HG03108 (cell line): ENCODE results near the gene MUC12.
"Not testable (repeated sequence)": the region's sequence is repeated elsewhere in the genome, so short reads cannot be mapped to it uniquely, and the experiment has no call there.

Experiments
- ATAC-seq: cut with Tn5 transposase; IDR thresholded peaks from one replicate; pipeline ENCODE4 v1.9.1; 2021; ENCODE audit warnings: moderate library complexity; ENCODE audit not compliant: unreplicated experiment

The MUC12 gene

DNA sequence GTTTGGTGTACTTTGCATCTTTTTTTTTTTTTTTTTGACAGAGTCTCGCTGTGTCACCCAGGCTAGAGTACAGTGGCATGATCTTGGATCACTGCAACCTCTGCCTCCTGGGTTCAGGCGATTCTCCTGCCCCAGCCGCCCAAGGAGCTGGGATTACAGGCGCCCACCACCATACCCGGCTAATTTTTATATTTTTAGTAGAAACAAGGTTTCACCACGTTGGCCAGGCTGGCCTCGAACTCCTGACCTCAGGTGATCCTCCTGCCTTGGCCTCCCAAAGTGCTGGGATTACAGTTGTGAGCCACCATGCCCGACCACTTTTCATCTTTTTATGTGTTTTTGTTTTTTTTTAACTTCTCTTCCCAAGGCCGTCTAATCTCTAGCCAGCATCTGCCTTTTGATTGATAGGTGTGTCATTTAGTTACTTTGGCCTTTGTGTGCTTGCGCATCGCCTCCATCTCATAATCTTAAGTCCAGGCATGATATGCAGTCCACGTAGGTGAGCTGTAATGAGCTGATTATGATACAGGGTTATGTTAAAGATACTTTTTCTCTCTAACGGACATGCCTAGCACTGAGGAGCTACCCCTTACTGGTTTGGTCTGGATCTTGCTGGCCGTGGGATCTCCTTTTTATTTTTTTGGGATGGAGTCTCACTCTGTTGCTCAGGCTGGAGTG, 15.0 kb downstream of the MUC12 start:
- not testable (repeated sequence) for ATAC-seq

DNA sequence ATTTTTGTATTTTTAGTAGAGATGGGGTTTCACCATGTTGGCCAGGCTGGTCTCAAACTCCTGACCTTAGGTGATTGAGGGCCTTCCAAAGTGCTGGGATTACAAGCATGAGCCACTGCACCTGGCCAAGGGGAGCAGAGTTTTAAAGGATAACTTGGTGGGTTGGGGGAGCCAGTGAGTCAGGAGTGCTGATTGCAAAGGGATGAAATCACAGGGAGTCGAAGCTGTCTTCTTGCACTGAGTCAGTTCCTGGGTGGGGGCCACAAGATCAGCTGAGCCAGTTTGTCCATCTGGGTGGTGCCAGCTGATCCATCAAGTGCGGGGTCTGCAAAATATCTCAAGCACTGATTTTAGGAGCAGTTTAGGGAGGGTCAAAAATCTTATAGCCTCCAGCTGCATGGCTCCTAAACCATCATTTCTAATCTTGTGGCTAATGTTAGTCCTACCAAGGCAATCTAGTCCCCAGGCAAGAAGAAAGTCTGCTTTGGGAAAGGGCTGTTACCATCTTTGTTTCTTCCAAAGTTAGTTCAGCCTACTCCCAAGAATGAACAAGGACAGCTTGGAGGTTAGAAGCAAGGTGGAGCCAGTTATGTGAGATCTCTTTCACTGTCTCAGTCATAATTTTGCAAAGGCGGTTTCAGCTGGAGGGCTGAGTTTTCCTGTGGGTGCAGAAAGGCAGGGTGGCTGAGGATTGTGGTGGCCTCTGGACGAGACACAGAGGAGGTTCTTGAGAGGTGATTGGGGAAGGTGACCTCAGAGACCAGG, 15.8 kb downstream of the MUC12 start:
- ATAC-seq, result not testable (repeated sequence)

DNA sequence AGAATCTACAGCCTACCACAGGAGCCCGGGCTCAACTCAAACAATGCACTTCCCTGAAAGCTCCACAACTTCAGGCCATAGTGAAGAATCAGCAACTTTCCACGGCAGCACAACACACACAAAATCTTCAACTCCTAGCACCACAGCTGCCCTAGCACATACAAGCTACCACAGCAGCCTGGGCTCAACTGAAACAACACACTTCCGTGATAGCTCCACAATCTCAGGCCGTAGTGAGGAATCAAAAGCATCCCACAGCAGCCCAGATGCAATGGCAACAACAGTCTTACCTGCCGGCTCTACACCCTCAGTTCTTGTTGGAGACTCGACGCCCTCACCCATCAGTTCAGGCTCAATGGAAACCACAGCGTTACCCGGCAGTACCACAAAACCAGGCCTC, 22.3 kb downstream of the MUC12 start:
- no peak for ATAC-seq

DNA sequence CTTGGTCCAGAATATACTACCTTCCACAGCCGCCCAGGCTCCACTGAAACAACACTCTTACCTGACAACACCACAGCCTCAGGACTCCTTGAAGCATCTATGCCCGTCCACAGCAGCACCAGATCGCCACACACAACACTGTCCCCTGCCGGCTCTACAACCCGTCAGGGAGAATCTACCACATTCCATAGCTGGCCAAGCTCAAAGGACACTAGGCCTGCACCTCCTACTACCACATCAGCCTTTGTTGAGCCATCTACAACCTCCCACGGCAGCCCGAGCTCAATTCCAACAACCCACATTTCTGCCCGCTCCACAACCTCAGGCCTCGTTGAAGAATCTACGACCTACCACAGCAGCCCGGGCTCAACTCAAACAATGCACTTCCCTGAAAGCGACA, 22.9 kb downstream of the MUC12 start:
- not testable (repeated sequence) for ATAC-seq

DNA sequence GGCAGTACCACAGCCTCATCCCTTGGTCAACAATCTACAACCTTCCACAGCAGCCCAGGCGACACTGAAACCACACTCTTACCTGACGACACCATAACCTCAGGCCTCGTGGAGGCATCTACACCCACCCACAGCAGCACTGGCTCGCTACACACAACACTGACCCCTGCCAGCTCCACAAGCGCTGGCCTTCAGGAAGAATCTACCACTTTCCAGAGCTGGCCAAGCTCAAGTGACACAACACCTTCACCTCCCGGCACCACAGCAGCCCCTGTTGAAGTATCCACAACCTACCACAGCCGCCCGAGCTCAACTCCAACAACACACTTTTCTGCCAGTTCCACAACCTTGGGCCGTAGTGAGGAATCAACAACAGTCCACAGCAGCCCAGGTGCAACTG, 25.3 kb downstream of the MUC12 start:
- ATAC-seq, result not testable (repeated sequence)

DNA sequence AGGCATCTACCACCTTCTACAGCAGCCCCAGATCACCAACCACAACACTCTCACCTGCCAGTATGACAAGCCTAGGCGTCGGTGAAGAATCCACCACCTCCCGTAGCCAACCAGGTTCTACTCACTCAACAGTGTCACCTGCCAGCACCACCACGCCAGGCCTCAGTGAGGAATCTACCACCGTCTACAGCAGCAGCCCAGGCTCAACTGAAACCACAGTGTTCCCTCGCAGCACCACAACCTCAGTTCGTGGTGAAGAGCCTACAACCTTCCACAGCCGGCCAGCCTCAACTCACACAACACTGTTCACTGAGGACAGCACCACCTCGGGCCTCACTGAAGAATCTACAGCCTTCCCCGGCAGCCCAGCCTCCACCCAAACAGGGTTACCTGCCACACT, 29.2 kb downstream of the MUC12 start:
- not testable (repeated sequence) for ATAC-seq

DNA sequence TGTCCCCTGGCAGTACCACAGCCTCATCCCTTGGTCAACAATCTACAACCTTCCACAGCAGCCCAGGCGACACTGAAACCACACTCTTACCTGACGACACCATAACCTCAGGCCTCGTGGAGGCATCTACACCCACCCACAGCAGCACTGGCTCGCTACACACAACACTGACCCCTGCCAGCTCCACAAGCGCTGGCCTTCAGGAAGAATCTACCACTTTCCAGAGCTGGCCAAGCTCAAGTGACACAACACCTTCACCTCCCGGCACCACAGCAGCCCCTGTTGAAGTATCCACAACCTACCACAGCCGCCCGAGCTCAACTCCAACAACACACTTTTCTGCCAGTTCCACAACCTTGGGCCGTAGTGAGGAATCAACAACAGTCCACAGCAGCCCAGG, 30.0 kb downstream of the MUC12 start:
- ATAC-seq, result not testable (repeated sequence)

DNA sequence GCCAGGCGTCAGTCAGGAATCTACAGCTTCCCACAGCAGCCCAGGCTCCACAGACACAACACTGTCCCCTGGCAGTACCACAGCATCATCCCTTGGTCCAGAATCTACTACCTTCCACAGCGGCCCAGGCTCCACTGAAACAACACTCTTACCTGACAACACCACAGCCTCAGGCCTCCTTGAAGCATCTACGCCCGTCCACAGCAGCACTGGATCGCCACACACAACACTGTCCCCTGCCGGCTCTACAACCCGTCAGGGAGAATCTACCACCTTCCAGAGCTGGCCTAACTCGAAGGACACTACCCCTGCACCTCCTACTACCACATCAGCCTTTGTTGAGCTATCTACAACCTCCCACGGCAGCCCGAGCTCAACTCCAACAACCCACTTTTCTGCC, 30.7 kb downstream of the MUC12 start:
- not testable (repeated sequence) for ATAC-seq

DNA sequence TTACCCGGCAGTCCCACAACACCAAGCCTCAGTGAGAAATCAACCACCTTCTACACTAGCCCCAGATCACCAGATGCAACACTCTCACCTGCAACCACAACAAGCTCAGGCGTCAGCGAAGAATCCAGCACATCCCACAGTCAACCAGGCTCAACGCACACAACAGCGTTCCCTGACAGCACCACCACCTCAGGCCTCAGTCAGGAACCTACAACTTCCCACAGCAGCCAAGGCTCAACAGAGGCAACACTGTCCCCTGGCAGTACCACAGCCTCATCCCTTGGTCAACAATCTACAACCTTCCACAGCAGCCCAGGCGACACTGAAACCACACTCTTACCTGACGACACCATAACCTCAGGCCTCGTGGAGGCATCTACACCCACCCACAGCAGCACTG, 33.0 kb downstream of the MUC12 start:
- ATAC-seq, result not testable (repeated sequence)

DNA sequence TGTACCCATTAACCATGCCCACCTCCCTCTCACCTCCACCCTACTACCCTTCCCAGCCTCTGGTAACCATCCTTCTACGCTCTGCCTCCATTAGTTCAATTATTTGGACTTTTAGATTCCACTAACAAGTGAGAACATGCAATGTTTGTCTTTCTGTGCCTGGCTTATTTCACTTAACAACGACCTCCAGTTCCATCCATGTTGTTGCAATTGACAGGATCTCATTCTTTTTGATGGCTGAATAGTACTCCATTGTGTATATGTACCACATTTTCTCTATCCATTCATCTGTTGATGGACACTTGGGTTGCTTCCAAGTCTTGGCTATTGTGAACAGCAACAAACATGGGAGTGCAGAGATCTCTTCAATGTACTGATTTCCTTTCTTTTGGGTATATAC, 38.0 kb downstream of the MUC12 start:
- ATAC-seq, result not testable (repeated sequence)

DNA sequence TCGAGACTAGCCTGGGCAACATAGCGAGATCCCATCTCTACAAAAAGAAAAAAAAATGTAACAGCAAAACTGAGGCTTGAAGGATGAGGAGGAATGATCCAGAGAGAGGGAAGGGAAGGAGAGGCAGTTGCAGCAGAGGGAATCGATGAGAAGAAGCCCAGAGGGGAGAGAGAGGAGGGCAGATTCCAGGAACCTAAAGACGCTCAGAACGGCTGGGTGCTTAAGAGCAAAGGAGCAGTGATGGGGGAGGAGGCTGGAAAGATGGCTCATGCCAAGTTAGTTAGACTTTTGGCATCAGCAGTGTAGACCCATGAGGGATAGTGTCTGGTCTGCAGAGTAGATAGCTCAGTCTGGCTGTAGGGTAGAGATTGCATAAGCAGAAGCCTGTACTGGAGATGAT, 40.3 kb downstream of the MUC12 start:
- ATAC-seq, result no peak

DNA sequence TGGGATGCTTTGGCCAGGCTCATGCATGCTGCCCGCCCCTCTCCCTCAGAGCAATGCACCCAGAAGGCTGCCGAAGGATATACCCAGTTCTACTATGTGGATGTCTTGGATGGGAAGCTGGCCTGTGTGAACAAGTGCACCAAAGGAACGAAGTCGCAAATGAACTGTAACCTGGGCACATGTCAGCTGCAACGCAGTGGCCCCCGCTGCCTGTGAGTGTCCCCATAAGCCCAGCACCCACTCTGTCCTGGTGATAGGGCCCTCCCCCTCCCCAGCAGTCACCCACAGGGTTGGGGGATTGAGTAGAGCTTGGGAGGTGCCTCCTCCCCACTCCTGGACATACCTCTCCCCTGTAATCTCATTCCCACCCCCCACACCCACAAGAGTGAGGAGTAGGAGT, 43.6 kb downstream of the MUC12 start:
- ATAC-seq, result no peak

DNA sequence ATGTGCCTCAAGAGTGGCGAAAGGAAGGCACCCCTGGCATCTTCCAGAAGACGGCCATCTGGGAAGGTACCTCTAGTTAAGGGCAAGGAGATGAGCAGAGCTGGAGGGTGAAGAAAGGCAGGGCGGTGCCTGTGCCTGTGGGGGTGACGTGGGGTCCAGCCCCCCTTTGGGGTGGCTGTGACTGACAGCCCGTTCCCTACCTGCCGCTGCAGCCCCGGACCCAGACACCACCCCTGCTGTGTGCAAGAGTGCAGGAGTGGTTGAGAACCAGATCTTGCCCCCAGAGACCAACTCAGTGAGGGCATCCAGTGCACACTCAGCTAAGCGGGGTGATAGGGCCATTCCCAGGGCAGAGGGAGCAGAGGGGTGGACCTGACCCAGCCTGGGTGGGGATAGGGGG, 46.3 kb downstream of the MUC12 start:
- ATAC-seq, result no peak

DNA sequence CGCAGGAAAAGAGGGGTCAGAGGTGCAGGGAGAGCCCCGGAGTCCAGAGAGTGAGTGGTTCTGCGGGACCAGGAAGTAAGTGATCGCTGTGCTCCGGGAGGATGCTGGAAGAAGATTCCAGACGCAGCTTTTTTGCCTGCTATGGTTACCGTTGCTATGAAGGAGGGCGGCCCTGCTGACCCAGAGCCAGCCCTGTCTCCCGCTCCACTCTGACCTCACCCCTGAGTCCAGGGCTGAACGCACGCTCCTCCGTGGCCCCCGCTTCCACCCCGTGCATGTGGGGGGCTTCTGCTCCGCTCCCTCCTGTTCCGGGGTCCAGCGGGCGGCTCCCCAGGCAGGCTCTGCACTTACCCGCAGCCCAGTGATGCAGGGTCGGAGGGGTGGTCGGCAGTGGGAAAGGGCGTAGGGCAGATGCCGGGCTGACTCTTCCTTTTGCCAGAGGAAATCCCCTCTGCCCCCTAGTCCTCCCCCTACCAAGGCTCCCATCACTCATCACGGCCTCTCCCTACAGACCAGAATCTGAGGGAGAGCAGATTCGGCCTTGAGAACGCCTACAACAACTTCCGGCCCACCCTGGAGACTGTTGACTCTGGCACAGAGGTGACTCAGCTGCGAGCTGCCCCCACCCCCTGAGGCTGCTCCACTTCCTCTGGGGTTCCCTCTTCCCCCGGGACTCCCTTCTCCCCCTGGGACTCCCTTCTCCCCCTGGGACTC, 47.9 kb downstream of the MUC12 start:
- peak; percentile 77 for ATAC-seq

DNA sequence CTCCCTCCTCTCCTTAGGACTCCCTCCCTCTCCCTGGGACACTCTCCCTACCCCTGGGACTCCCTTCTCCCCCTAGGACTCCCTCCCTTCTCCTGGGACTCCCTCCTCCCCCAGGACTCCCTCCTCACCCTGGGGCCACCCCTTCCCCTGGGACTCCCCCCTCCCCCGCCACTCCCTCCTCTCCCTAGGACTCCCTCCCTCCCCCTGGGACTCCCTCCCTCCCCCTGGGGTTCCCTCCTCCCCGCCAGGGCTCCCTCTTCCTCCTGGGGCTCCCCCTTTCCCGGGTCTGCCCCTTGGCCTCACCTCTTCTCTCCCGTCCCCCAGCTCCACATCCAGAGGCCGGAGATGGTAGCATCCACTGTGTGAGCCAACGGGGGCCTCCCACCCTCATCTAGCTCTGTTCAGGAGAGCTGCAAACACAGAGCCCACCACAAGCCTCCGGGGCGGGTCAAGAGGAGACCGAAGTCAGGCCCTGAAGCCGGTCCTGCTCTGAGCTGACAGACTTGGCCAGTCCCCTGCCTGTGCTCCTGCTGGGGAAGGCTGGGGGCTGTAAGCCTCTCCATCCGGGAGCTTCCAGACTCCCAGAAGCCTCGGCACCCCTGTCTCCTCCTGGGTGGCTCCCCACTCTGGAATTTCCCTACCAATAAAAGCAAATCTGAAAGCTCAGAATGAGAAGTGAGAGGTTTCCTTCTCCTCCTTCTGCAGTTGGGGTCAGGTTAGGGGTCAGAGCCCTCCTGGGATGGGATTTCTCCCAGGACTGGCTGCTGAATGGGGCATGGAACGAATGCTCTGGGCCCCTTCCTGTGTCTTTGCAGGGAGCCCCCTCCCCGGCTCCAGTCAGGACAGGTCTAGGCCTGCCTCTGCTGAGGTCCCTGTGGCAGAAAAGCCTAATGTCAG, 49.2 kb downstream of the MUC12 start:
- no peak for ATAC-seq

DNA sequence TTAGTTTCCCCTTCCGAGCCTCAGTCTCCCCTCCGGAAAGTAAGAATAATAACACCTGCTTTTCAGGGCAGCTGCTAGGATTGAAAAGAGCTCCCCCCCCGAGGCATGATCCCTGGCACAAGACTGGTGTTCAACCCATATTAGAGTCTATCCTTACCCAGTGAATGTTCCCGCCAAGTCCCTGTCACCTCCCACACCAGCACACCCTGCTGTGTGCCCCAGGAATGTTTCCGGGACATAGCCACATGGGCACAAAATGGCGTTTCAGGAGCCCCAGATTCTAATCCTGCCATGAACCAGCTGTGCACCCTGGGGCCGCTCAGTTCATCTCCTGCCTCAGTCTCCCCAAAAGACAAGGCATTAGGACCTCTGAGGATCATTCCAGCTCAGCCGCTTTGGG, 51.1 kb downstream of the MUC12 start:
- no peak for ATAC-seq

DNA sequence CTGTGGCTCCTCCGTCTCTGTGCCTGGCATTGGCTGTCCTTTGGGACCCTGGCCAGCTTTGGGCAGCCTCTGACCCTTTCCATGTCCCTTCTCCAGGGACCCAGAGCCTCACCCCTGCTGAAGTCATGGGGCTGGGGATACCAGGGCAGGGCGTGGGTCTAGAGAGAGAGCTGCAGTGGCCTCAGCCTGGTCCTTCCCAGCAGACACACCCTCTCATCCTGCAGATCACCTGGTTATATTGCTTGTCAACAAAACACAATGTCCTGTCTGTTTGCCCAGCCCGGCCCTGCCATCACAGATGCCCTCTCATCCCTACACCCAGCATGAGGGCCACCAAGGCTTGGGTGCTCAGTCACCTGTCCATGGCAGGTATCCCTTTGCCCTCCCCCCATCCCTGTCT, 52.3 kb downstream of the MUC12 start:
- ATAC-seq, result no peak

DNA sequence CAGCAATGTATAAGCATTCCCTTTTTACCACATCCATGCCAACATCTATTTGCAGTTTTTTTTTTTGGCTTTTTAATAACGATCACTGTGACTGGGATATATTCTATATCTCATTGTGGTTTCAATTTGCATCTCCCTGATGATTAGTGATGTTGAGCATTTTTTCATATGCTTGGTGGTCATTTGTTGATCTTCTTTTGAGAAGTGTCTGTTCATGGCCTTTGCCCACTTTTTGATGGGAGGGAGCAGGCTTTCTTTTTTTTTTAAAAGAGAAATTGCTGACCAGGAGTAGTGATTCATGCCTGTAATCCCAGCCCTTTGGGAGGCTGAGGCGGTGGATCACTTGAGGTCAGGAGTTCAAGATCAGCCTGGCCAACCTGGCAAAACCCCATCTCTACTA, 54.5 kb downstream of the MUC12 start:
- no peak for ATAC-seq

DNA sequence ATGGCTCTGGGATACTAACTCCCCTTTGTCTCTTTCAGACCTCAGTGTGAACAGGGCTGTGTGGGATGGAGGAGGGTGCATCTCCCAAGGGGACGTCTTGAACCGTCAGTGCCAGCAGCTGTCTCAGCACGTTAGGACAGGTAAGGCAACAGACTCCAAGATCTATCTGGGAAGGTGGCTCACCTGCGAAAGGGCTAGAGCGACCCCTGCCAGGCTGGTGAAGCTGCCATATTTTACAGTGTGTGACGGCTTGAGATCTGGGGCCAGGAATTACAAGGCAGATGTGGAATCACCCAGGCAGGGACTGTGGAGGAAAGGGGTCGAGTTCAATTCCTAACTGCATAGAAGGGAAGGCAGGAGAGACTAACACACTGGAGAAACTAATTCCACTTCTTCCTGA, 61.7 kb downstream of the MUC12 start:
- ATAC-seq, result no peak

DNA sequence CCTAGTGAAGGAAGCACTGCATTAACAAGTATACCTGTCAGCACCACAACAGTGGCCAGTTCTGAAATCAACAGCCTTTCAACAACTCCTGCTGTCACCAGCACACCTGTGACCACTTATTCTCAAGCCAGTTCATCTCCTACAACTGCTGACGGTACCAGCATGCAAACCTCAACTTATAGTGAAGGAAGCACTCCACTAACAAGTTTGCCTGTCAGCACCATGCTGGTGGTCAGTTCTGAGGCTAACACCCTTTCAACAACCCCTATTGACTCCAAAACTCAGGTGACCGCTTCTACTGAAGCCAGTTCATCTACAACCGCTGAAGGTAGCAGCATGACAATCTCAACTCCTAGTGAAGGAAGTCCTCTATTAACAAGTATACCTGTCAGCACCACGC, 66.6 kb downstream of the MUC12 start:
- no peak for ATAC-seq

DNA sequence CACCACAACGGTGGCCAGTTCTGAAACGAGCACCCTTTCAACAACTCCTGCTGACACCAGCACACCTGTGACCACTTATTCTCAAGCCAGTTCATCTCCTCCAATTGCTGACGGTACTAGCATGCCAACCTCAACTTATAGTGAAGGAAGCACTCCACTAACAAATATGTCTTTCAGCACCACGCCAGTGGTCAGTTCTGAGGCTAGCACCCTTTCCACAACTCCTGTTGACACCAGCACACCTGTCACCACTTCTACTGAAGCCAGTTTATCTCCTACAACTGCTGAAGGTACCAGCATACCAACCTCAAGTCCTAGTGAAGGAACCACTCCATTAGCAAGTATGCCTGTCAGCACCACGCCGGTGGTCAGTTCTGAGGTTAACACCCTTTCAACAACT, 71.9 kb downstream of the MUC12 start:
- not testable (repeated sequence) for ATAC-seq
